Measurements from ENCODE around the gene USP24.

GRCh38 chr1:55037733-55038551 lies 177.2 kb downstream of the USP24 start:
- TF ChIP-seq CTCF (IDR thresholded peaks at IDR 0.05) (no peak), POLR2A (IDR thresholded peaks at IDR 0.05) (no peak)

Data from uterus (tissue), 2 donors.